DND-41 (cell line): ENCODE data around the gene ADCY2.

Source experiments
- EZH2 ChIP-seq: IDR thresholded peaks from 3 replicates; pipeline ENCODE4 v1.6.1; 2012; ENCODE audit warnings: borderline replicate concordance, low read depth, mild to moderate bottlenecking, moderate library complexity, low read length, inconsistent platforms; ENCODE audit not compliant: severe bottlenecking
- TF ChIP-seq, protein P1 (sequence below): IDR thresholded peaks from 2 replicates; pipeline ENCODE4 v1.5.1; 2012; ENCODE audit warnings: borderline replicate concordance, low read length, moderate library complexity, mild to moderate bottlenecking; ENCODE audit not compliant: poor library complexity, severe bottlenecking; ENCODE audit errors: extremely low read depth

DNA sequence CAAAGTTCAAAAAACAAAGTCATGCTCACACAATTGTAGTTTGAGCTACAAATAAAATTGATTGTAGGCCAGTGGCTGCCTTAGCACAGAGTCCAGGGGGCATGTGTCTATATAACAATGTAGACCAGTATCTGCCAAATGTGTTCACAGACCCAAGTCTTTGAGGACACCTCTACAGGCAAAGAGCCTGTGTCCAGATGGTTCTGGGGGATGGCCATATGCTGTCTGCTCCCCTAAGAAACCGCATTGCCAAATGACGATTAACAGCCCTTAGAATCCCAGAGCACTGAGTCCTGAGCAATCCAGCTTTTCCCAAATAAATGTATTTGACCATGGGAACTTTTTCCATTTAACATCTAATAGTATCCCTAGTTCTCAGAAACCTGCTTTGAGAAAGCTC, 169.6 kb downstream of the ADCY2 start:
- TF ChIP-seq, protein P1, sequence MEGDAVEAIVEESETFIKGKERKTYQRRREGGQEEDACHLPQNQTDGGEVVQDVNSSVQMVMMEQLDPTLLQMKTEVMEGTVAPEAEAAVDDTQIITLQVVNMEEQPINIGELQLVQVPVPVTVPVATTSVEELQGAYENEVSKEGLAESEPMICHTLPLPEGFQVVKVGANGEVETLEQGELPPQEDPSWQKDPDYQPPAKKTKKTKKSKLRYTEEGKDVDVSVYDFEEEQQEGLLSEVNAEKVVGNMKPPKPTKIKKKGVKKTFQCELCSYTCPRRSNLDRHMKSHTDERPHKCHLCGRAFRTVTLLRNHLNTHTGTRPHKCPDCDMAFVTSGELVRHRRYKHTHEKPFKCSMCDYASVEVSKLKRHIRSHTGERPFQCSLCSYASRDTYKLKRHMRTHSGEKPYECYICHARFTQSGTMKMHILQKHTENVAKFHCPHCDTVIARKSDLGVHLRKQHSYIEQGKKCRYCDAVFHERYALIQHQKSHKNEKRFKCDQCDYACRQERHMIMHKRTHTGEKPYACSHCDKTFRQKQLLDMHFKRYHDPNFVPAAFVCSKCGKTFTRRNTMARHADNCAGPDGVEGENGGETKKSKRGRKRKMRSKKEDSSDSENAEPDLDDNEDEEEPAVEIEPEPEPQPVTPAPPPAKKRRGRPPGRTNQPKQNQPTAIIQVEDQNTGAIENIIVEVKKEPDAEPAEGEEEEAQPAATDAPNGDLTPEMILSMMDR, result no peak
- no peak for TF ChIP-seq EZH2
